Stimulated activated CD8-positive, alpha-beta memory T cell treated with anti-CD3 and anti-CD28 coated beads, Interleukin-15, amount 100 ng/mL, for 1 hour (primary cell): ENCODE data around the gene NATD1.

Experiments used
- DNase-seq: peaks from one replicate; pipeline ENCODE4 v3.0.0-alpha.2; 2020; ENCODE audit warnings: low read depth

The NATD1 gene

GRCh38 chr17:21275579-21276263 lies 22.5 kb upstream of the NATD1 start:
- DNase-seq, result peak; percentile 92

- no peak for DNase-seq
These were observed 21.9 kb upstream of the NATD1 start for GRCh38 chr17:21275047-21275578.

- no peak for DNase-seq
These were observed 19.9 kb upstream of the NATD1 start for GRCh38 chr17:21272881-21273792.

- DNase-seq, result no peak
These were observed 19.0 kb upstream of the NATD1 start for GRCh38 chr17:21272250-21272649.

- no peak for DNase-seq
These were observed 18.4 kb upstream of the NATD1 start for GRCh38 chr17:21271454-21272183.

- DNase-seq, result no peak
These were observed 16.2 kb upstream of the NATD1 start for GRCh38 chr17:21269394-21269793.

GRCh38 chr17:21268596-21269188 lies 15.5 kb upstream of the NATD1 start:
- DNase-seq, result no peak

GRCh38 chr17:21263376-21263775 lies 10.2 kb upstream of the NATD1 start:
- DNase-seq, result no peak

- no peak for DNase-seq
These were observed 9.2 kb upstream of the NATD1 start for GRCh38 chr17:21262259-21262993.

- no peak for DNase-seq
These were observed 5.4 kb upstream of the NATD1 start for GRCh38 chr17:21258593-21258992.

- DNase-seq, result no peak
These were observed 634 bp upstream of the NATD1 start for GRCh38 chr17:21253646-21254441.

- no peak for DNase-seq
These were observed 868 bp downstream of the NATD1 start for GRCh38 chr17:21252289-21252795.

GRCh38 chr17:21251337-21252010 lies 1.7 kb downstream of the NATD1 start:
- DNase-seq, result no peak

- no peak for DNase-seq
These were observed 2.4 kb downstream of the NATD1 start for GRCh38 chr17:21250854-21251253.

GRCh38 chr17:21249920-21250703 lies 3.1 kb downstream of the NATD1 start:
- DNase-seq, result no peak

GRCh38 chr17:21249086-21249795 lies 4.0 kb downstream of the NATD1 start:
- no peak for DNase-seq

- no peak for DNase-seq
These were observed 4.7 kb downstream of the NATD1 start for GRCh38 chr17:21248500-21248899.
